Astrocyte of the cerebellum (primary cell): ENCODE results near the gene RAPGEF4.

Source experiments
- DNase-seq: peaks from one replicate; pipeline ENCODE4 v3.0.0-alpha.2; 2011; ENCODE audit warnings: low read depth
- H3K4me3 ChIP-seq: 2 replicates; pipeline ENCODE4 v1.5.1; 2011; ENCODE audit warnings: mild to moderate bottlenecking, low read depth, low read length, moderate library complexity
- CTCF ChIP-seq: IDR thresholded peaks from 2 replicates; pipeline ENCODE4 v1.5.1; 2012; ENCODE audit warnings: low read length, low read depth, moderate library complexity, mild to moderate bottlenecking; ENCODE audit errors: missing control alignments
- in situ Hi-C: cut with HindIII; loops from 2 replicates; pipeline ENCODE4 v1.10.0; 2017; ENCODE audit warnings: low sequenced_read_pairs

The RAPGEF4 gene

DNA sequence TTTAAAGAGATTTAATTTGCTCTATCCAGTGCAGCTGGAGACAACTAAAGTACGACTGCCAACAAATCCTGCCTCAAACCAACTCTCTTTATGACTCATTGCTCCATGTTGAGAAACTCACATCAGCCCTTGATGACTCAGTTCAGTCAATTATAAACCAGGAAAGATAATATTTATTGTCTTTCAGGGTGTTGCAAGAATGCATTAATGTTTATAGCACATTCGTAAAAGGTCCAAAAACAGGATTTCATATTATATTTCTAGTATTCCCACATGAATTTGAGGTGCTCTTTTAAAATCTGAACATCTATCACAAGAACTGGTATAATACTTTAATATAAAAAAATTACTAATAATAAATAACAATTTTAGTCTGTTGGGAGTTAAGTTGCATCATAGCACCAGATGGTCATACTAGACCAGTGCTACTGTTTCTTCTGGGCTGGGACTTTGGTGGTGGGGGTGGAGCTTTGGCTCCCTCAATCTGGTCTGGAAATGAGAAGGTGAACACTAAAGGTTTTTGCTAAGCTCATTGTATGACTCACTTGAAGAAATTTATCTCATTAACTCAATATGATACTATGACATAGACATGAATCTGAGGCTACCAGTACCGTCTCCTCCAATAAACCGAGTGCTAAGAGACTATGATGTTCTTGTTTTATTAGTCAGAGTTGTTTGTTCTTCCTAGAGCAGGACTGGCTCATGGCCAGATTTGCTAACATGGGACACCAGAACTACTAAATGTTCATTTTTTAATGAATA lies 313.4 kb downstream of the RAPGEF4 start:
- H3K4me3 ChIP-seq = no peak overlapping the region
- peak; percentile 95 for DNase-seq
- TF ChIP-seq CTCF = no peak
- in situ Hi-C loops = no loop called here

GRCh38 chr2:173049831-173050230 lies 314.2 kb downstream of the RAPGEF4 start:
- TF ChIP-seq CTCF = no peak
- no peak for DNase-seq
- in situ Hi-C loops = no loop called here
- H3K4me3 ChIP-seq = no peak overlapping the region

GRCh38 chr2:173050684-173051083 lies 315.0 kb downstream of the RAPGEF4 start:
- H3K4me3 ChIP-seq = no peak overlapping the region
- no peak for DNase-seq
- TF ChIP-seq CTCF = no peak
- in situ Hi-C loops = no loop called here

DNA sequence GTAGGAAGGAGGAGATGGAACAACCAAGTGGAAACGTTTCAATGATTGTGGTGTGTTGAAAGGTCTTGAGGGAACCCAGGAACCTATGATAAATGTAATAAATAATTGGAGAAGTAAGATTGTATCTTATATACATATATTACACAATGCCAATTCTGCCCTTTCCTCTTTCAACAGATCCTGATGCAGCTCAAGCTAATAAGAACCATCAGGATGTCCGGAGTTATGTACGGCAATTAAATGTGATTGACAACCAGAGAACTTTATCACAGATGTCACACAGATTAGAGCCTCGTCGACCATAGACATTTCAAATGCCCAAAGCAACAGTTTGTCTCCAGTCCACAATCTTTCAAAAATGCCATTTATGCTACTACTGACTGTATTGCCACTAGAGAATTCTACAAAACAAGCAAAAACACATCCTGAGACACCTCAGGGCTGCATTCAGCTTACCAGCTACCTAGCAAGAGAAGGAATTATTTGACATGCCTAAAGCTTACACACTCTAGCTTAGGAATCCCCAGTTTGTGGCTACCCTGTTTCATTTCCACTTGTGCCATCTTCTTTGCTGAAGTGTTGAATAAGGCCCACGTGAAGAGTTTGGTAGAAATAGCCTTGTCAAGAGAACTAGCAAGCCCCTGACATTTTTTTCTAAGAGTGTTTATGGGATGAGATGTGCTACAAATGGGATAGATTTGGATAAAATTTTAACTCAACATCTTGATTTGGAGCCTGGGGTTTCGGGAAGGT lies 316.0 kb downstream of the RAPGEF4 start:
- DNase-seq = no peak
- in situ Hi-C loops = no loop called here
- no peak for TF ChIP-seq CTCF
- no peak overlapping the region for H3K4me3 ChIP-seq

GRCh38 chr2:173053043-173053699 lies 317.5 kb downstream of the RAPGEF4 start:
- no peak for DNase-seq
- in situ Hi-C loops = no loop called here
- no peak overlapping the region for H3K4me3 ChIP-seq
- TF ChIP-seq CTCF = no peak

- in situ Hi-C loops = no loop called here
Observed at GRCh38 chr2:173054466-173054865, 318.8 kb downstream of the RAPGEF4 start.

More at GRCh38 chr2:173054466-173054865, 318.8 kb downstream of the RAPGEF4 start:
- DNase-seq = no peak
- H3K4me3 ChIP-seq = no peak overlapping the region
- no peak for TF ChIP-seq CTCF
